ENCODE measurements around the gene C1GALT1.
"Not testable (repeated sequence)": the region's sequence is repeated elsewhere in the genome, so short reads cannot be mapped to it uniquely, and the experiment has no call there.

The C1GALT1 gene
- total RNA-seq, result 63.8 to 110 (median 74.2) reads per million in 3 donors

- Histone ChIP-seq H3K36me3 (ENCODE audit: control insufficient read depth, insufficient read depth, low read length) (no peaks in the 10 kb centered on the region), H3K4me1 (ENCODE audit: control insufficient read depth, insufficient read depth, low read length, poor library complexity, severe bottlenecking) (peaks cover 24% of the 10 kb centered on the region), H3K9me3 (ENCODE audit: control insufficient read depth, low read length) (no peaks in the 10 kb centered on the region), H3K4me3 (ENCODE audit: insufficient read depth, low read depth, low read length, poor library complexity, severe bottlenecking) (peak within 1 kb of the TSS; percentile 92), H3K27me3 (replicated peaks; ENCODE audit: control insufficient read depth, insufficient read depth, low read length, poor library complexity, severe bottlenecking) (no peaks in the 10 kb centered on the region), H3K27ac (ENCODE audit: insufficient read depth, low read length, poor library complexity, severe bottlenecking) (peak within 1 kb of the TSS; percentile 93)
- DNase-seq, result peak; percentile 95 to 96 (median 95)
Measured at GRCh38 chr7:7182156-7183060, at the start of gene C1GALT1. TSS of gene C1GALT1 (plus strand) at chr7:7182544. CDS start at chr7:7234320, 51,776 bp downstream.

GRCh38 chr7:7134046-7134445, 48.3 kb upstream of the C1GALT1 start:
- no peak overlapping the region for H3K27ac ChIP-seq (ENCODE audit: insufficient read depth, low read length, poor library complexity, severe bottlenecking)
- no peaks in the 10 kb centered on the region for H3K9me3 ChIP-seq (ENCODE audit: control insufficient read depth, low read length)
- DNase-seq, result no peak
- H3K36me3 ChIP-seq (ENCODE audit: control insufficient read depth, insufficient read depth, low read length), result no peaks in the 10 kb centered on the region
- H3K27me3 ChIP-seq (replicated peaks; ENCODE audit: control insufficient read depth, insufficient read depth, low read length, poor library complexity, severe bottlenecking), result no peaks in the 10 kb centered on the region
- no peaks in the 10 kb centered on the region for H3K4me1 ChIP-seq (ENCODE audit: control insufficient read depth, insufficient read depth, low read length, poor library complexity, severe bottlenecking)
- H3K4me3 ChIP-seq (ENCODE audit: insufficient read depth, low read depth, low read length, poor library complexity, severe bottlenecking), result no peak overlapping the region

- no peak for DNase-seq
- H3K36me3 ChIP-seq (ENCODE audit: control insufficient read depth, insufficient read depth, low read length), result no peaks in the 10 kb centered on the region
- H3K4me3 ChIP-seq (ENCODE audit: insufficient read depth, low read depth, low read length, poor library complexity, severe bottlenecking), result no peak overlapping the region
- H3K4me1 ChIP-seq (ENCODE audit: control insufficient read depth, insufficient read depth, low read length, poor library complexity, severe bottlenecking), result no peaks in the 10 kb centered on the region
- H3K27me3 ChIP-seq (replicated peaks; ENCODE audit: control insufficient read depth, insufficient read depth, low read length, poor library complexity, severe bottlenecking), result no peaks in the 10 kb centered on the region
- H3K27ac ChIP-seq (ENCODE audit: insufficient read depth, low read length, poor library complexity, severe bottlenecking), result no peak overlapping the region
- no peaks in the 10 kb centered on the region for H3K9me3 ChIP-seq (ENCODE audit: control insufficient read depth, low read length)
Measured at GRCh38 chr7:7135074-7135473, 47.3 kb upstream of the C1GALT1 start.

- H3K27ac ChIP-seq (ENCODE audit: insufficient read depth, low read length, poor library complexity, severe bottlenecking); H3K4me3 ChIP-seq (ENCODE audit: insufficient read depth, low read depth, low read length, poor library complexity, severe bottlenecking): not testable (repeated sequence)
Measured at GRCh38 chr7:7135924-7136323, 46.4 kb upstream of the C1GALT1 start.

GRCh38 chr7:7136466-7137381, 45.6 kb upstream of the C1GALT1 start:
- Histone ChIP-seq H3K4me3 (ENCODE audit: insufficient read depth, low read depth, low read length, poor library complexity, severe bottlenecking) (no peak overlapping the region), H3K9me3 (ENCODE audit: control insufficient read depth, low read length) (no peaks in the 10 kb centered on the region), H3K4me1 (ENCODE audit: control insufficient read depth, insufficient read depth, low read length, poor library complexity, severe bottlenecking) (no peaks in the 10 kb centered on the region), H3K36me3 (ENCODE audit: control insufficient read depth, insufficient read depth, low read length) (no peaks in the 10 kb centered on the region), H3K27me3 (replicated peaks; ENCODE audit: control insufficient read depth, insufficient read depth, low read length, poor library complexity, severe bottlenecking) (no peaks in the 10 kb centered on the region), H3K27ac (ENCODE audit: insufficient read depth, low read length, poor library complexity, severe bottlenecking) (no peak overlapping the region)
- no peak for DNase-seq

More at GRCh38 chr7:7135924-7136323, 46.4 kb upstream of the C1GALT1 start:
- not testable (repeated sequence) for H3K36me3 ChIP-seq (ENCODE audit: control insufficient read depth, insufficient read depth, low read length); H3K9me3 ChIP-seq (ENCODE audit: control insufficient read depth, low read length); DNase-seq; H3K4me1 ChIP-seq (ENCODE audit: control insufficient read depth, insufficient read depth, low read length, poor library complexity, severe bottlenecking); H3K27me3 ChIP-seq (replicated peaks; ENCODE audit: control insufficient read depth, insufficient read depth, low read length, poor library complexity, severe bottlenecking)

- no peak for DNase-seq
- no peaks in the 10 kb centered on the region for H3K27me3 ChIP-seq (replicated peaks; ENCODE audit: control insufficient read depth, insufficient read depth, low read length, poor library complexity, severe bottlenecking)
- no peak overlapping the region for H3K4me3 ChIP-seq (ENCODE audit: insufficient read depth, low read depth, low read length, poor library complexity, severe bottlenecking)
- no peaks in the 10 kb centered on the region for H3K9me3 ChIP-seq (ENCODE audit: control insufficient read depth, low read length)
- no peaks in the 10 kb centered on the region for H3K4me1 ChIP-seq (ENCODE audit: control insufficient read depth, insufficient read depth, low read length, poor library complexity, severe bottlenecking)
- H3K36me3 ChIP-seq (ENCODE audit: control insufficient read depth, insufficient read depth, low read length), result no peaks in the 10 kb centered on the region
- H3K27ac ChIP-seq (ENCODE audit: insufficient read depth, low read length, poor library complexity, severe bottlenecking), result no peak overlapping the region
Measured at GRCh38 chr7:7138897-7139296, 43.4 kb upstream of the C1GALT1 start.

GRCh38 chr7:7143404-7143803, 38.9 kb upstream of the C1GALT1 start:
- DNase-seq; H3K27me3 ChIP-seq (replicated peaks; ENCODE audit: control insufficient read depth, insufficient read depth, low read length, poor library complexity, severe bottlenecking); H3K4me1 ChIP-seq (ENCODE audit: control insufficient read depth, insufficient read depth, low read length, poor library complexity, severe bottlenecking); H3K4me3 ChIP-seq (ENCODE audit: insufficient read depth, low read depth, low read length, poor library complexity, severe bottlenecking); H3K36me3 ChIP-seq (ENCODE audit: control insufficient read depth, insufficient read depth, low read length); H3K27ac ChIP-seq (ENCODE audit: insufficient read depth, low read length, poor library complexity, severe bottlenecking); H3K9me3 ChIP-seq (ENCODE audit: control insufficient read depth, low read length): not testable (repeated sequence)

GRCh38 chr7:7145151-7145550, 37.2 kb upstream of the C1GALT1 start:
- H3K27me3 ChIP-seq (replicated peaks; ENCODE audit: control insufficient read depth, insufficient read depth, low read length, poor library complexity, severe bottlenecking); H3K36me3 ChIP-seq (ENCODE audit: control insufficient read depth, insufficient read depth, low read length); DNase-seq; H3K9me3 ChIP-seq (ENCODE audit: control insufficient read depth, low read length); H3K4me3 ChIP-seq (ENCODE audit: insufficient read depth, low read depth, low read length, poor library complexity, severe bottlenecking); H3K4me1 ChIP-seq (ENCODE audit: control insufficient read depth, insufficient read depth, low read length, poor library complexity, severe bottlenecking); H3K27ac ChIP-seq (ENCODE audit: insufficient read depth, low read length, poor library complexity, severe bottlenecking): not testable (repeated sequence)

GRCh38 chr7:7146837-7147236, 35.5 kb upstream of the C1GALT1 start:
- H3K27me3 ChIP-seq (replicated peaks; ENCODE audit: control insufficient read depth, insufficient read depth, low read length, poor library complexity, severe bottlenecking), result no peaks in the 10 kb centered on the region
- H3K9me3 ChIP-seq (ENCODE audit: control insufficient read depth, low read length), result no peaks in the 10 kb centered on the region
- H3K27ac ChIP-seq (ENCODE audit: insufficient read depth, low read length, poor library complexity, severe bottlenecking), result no peak overlapping the region
- no peak overlapping the region for H3K4me3 ChIP-seq (ENCODE audit: insufficient read depth, low read depth, low read length, poor library complexity, severe bottlenecking)
- no peaks in the 10 kb centered on the region for H3K4me1 ChIP-seq (ENCODE audit: control insufficient read depth, insufficient read depth, low read length, poor library complexity, severe bottlenecking)
- no peak for DNase-seq
- no peaks in the 10 kb centered on the region for H3K36me3 ChIP-seq (ENCODE audit: control insufficient read depth, insufficient read depth, low read length)
